ENCODE measurements around the gene CFAP410.

GRCh38 chr21:44314128-44314527, 25.1 kb downstream of the CFAP410 start:
- no peak for TF ChIP-seq CTCF (IDR thresholded peaks at IDR 0.05)
- TF ChIP-seq POLR2A (IDR thresholded peaks at IDR 0.05): no peak

All from uterus (tissue), 2 donors.